Cardiac fibroblast (primary cell): ENCODE measurements around the gene FRK.
"Not testable (repeated sequence)": the region's sequence is repeated elsewhere in the genome, so short reads cannot be mapped to it uniquely, and the experiment has no call there.

ENCODE experiments used
- DNase-seq, 2 donors: peaks; one replicate each; pipeline versions ENCODE4 v3.0.0 to v3.0.0-alpha.2; 2010; ENCODE audit warnings: low read depth in 2 of 2
- H3K4me3 ChIP-seq, 2 donors: replicated peaks in 1 of 2; 1 replicate in 1 of 2; 2 replicates in 1 of 2; pipeline ENCODE4 v1.5.1; 2011; ENCODE audit warnings: low read depth in 2 of 2, low read length in 2 of 2, mild to moderate bottlenecking in 2 of 2, moderate library complexity in 1 of 2
- CTCF ChIP-seq: IDR thresholded peaks from one replicate; pipeline ENCODE4 v1.5.1; 2011; ENCODE audit warnings: low read depth, mild to moderate bottlenecking, low read length, inconsistent platforms

The FRK gene

GRCh38 chr6:115969930-115970273, 90.8 kb downstream of the FRK start:
- no peak for TF ChIP-seq CTCF
- DNase-seq, result peak; percentile 9 to 60
- H3K4me3 ChIP-seq, result no peak overlapping the region

DNA sequence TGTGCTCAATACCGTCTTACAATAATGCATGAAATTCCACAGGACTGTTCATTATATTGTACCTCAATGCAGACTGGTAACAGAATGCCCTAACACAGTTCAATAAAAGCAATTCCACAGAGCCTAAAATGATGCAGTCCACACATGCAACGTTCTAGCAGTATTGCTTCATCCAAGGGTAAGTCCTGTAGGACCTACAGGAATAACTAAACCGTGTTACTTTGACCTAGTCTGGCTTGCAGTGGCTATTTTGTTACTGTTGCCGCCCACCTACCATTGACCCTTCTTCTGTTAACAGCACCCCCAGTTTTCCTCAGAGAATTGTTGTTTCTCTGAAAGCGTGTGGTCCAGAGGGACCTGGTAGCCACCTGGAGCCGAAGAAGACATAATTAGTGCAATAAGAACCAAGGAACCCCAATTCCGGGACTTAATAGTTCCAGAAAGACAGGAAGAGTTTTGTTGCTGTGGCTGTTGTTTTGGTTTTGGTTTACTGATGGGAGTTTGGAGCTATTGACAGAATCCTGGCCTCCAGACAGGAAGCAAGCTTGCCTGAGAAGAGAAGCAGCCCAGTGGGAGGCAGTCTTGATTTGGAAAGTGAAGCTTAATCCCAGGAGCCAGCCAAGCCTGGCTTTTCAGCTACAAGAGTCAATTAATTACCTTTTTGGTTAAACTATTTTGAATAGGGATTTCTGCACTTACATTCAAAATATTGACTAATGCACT, 91.3 kb downstream of the FRK start:
- no peak for TF ChIP-seq CTCF
- peak; percentile 4 to 47 for DNase-seq
- H3K4me3 ChIP-seq, result no peak overlapping the region

GRCh38 chr6:115960286-115960685, 100.4 kb downstream of the FRK start:
- not testable (repeated sequence) for DNase-seq, H3K4me3 ChIP-seq

DNA sequence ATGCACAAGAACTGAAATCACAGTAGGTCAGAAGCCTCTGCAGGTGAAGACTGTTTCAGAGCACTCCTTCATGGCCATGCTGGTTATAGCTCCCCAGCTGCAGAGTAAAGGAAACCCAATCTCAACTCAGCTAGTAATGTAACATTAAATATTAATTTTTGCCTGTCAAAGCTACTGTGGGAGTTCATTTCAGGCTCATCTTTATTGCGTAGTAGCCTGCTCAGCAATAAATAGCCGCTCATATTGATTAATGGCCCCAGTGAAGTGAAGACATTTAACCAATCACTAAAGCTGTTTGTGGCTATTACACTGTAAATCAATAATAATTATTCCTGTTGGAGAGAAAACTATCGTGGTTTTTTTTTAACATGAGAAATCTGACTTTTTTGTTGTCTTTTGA, 101.7 kb downstream of the FRK start:
- DNase-seq, result no peak
- TF ChIP-seq CTCF, result no peak
- no peak overlapping the region for H3K4me3 ChIP-seq

DNA sequence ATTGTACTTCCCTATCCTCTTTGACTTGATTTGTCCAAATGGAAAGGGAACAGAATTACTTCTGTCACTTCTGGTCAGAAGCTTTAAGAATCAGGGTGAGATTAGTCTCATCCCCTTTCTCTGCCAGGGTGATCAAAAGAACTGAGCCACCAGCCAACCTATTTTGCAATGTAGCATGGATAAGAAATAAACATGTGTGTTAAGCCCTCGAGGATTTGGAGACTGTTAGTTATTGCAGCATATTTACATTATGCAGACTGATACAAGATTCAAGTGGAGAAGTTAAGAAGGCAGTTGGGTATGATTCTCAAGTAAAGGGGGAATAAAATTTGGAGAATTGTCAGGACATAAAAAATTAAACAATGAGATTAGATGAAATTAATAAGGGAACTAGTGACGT, 106.0 kb downstream of the FRK start:
- no peak overlapping the region for H3K4me3 ChIP-seq
- no peak for TF ChIP-seq CTCF
- DNase-seq, result no peak

GRCh38 chr6:115948751-115949150, 111.9 kb downstream of the FRK start:
- no peak for TF ChIP-seq CTCF
- DNase-seq, result no peak
- no peak overlapping the region for H3K4me3 ChIP-seq

GRCh38 chr6:115947966-115948541, 112.6 kb downstream of the FRK start:
- DNase-seq, result no peak
- H3K4me3 ChIP-seq, result no peak overlapping the region
- no peak for TF ChIP-seq CTCF
